CD4-positive, alpha-beta T cell treated with Interleukin-1 beta for 1 hour (primary cell): ENCODE results near the gene ADRB2.
A peak's percentile ranks its signal among the peaks of the same experiment; 100 is the strongest.

Experiments
- DNase-seq, 2 donors: peaks; one replicate each; pipeline ENCODE4 v3.0.0-alpha.2; 2020 to 2022

ADRB2 gene

GRCh38 chr5:148805326-148806290, 20.8 kb upstream of the ADRB2 start:
- DNase-seq = peak in 1 of 2 donors; percentile 39

GRCh38 chr5:148806520-148806931, 19.9 kb upstream of the ADRB2 start:
- no peak for DNase-seq

- DNase-seq = peak in 1 of 2 donors; percentile 40
Observed at GRCh38 chr5:148807851-148808250, 18.6 kb upstream of the ADRB2 start.

- DNase-seq = peak; percentile 54 to 64
Observed at GRCh38 chr5:148808864-148809642, 17.4 kb upstream of the ADRB2 start.

GRCh38 chr5:148809781-148810524, 16.5 kb upstream of the ADRB2 start:
- DNase-seq = no peak

- no peak for DNase-seq
Observed at GRCh38 chr5:148810823-148811222, 15.6 kb upstream of the ADRB2 start.

GRCh38 chr5:148811756-148812155, 14.7 kb upstream of the ADRB2 start:
- no peak for DNase-seq

GRCh38 chr5:148815086-148815485, 11.3 kb upstream of the ADRB2 start:
- no peak for DNase-seq

GRCh38 chr5:148815578-148815977, 10.8 kb upstream of the ADRB2 start:
- DNase-seq = no peak

- no peak for DNase-seq
Observed at GRCh38 chr5:148816357-148816756, 10.1 kb upstream of the ADRB2 start.

- no peak for DNase-seq
Observed at GRCh38 chr5:148816782-148817181, 9.6 kb upstream of the ADRB2 start.

GRCh38 chr5:148817606-148818005, 8.8 kb upstream of the ADRB2 start:
- no peak for DNase-seq

GRCh38 chr5:148820461-148821395, 5.7 kb upstream of the ADRB2 start:
- peak in 1 of 2 donors; percentile 42 for DNase-seq

GRCh38 chr5:148823871-148824270, 2.5 kb upstream of the ADRB2 start:
- no peak for DNase-seq

- DNase-seq = no peak
Observed at GRCh38 chr5:148825716-148826052, 727 bp upstream of the ADRB2 start.

- DNase-seq = no peak
Observed at GRCh38 chr5:148826739-148827070, 294 bp downstream of the ADRB2 start.

GRCh38 chr5:148827723-148828122, 1.3 kb downstream of the ADRB2 start:
- no peak for DNase-seq

- DNase-seq = peak in 1 of 2 donors; percentile 20
Observed at GRCh38 chr5:148828511-148829247, 2.3 kb downstream of the ADRB2 start.

- no peak for DNase-seq
Observed at GRCh38 chr5:148829248-148829594, 2.8 kb downstream of the ADRB2 start.

GRCh38 chr5:148829734-148830133, 3.3 kb downstream of the ADRB2 start:
- DNase-seq = no peak

GRCh38 chr5:148830211-148830610, 3.8 kb downstream of the ADRB2 start:
- no peak for DNase-seq
